Stimulated activated naive CD8-positive, alpha-beta T cell treated with anti-CD3 and anti-CD28 coated beads, Interleukin-15, Interleukin-2, amounts not matched to agents 100 ng/mL and 50 ng/mL, for 24 hours (primary cell): Measurements from ENCODE around the gene TAF4.
"Not testable (repeated sequence)": the region's sequence is repeated elsewhere in the genome, so short reads cannot be mapped to it uniquely, and the experiment has no call there.

ENCODE experiments used
- H3K27ac Mint-ChIP-seq: one replicate; pipeline ENCODE4 v1.8.0; 2021; ENCODE audit warnings: mild to moderate bottlenecking, mixed read lengths
- H3K27me3 Mint-ChIP-seq: one replicate; pipeline ENCODE4 v1.8.0; 2021; ENCODE audit warnings: mixed read lengths
- H3K36me3 Mint-ChIP-seq: one replicate; pipeline ENCODE4 v1.8.0; 2021; ENCODE audit warnings: low read depth, mixed read lengths
- H3K4me1 Mint-ChIP-seq: one replicate; pipeline ENCODE4 v1.8.0; 2021; ENCODE audit warnings: low read depth, mixed read lengths
- H3K4me3 Mint-ChIP-seq: one replicate; pipeline ENCODE4 v1.8.0; 2021; ENCODE audit warnings: mild to moderate bottlenecking, mixed read lengths
- H3K9me3 Mint-ChIP-seq: one replicate; pipeline ENCODE4 v1.8.0; 2021; ENCODE audit warnings: mixed read lengths

Gene TAF4

GRCh38 chr20:62003567-62004405 lies 61.9 kb downstream of the TAF4 start:
- H3K36me3 Mint-ChIP-seq, result peaks cover 59% of the 10 kb centered on the region
- no peak overlapping the region for H3K27ac Mint-ChIP-seq
- H3K4me3 Mint-ChIP-seq, result no peak overlapping the region
- H3K4me1 Mint-ChIP-seq, result no peaks in the 10 kb centered on the region
- no peaks in the 10 kb centered on the region for H3K27me3 Mint-ChIP-seq
- no peaks in the 10 kb centered on the region for H3K9me3 Mint-ChIP-seq

DNA sequence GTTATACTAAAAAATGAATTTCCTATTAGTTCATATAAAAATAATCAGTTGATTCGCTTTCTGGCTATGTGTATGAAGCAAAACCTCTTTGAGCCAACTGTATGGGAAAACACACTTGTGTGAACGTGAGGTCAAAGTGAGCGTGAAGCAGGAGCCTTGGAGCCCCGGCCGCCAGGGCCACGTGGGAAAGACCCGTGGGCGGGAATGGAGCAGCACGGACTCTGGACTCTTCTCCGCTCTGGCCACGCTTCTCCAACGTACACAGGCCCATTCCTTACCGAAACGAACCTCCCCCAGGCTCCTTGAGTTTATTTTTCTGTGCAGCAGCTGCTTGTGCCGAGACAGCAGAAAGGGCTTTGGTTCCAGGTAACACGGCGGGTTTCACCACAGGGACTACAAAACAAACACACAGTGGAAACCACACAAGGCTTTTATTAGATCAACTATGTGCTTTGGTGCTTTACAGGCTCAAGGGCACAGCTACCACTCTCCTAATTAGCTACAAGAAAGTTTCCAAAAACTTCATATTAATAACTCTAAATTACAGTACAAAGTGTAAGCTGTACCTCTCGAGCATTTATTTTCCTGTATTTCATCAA lies 62.7 kb downstream of the TAF4 start:
- Mint-ChIP-seq H3K36me3 (peaks cover 61% of the 10 kb centered on the region), H3K4me3 (no peak overlapping the region)

GRCh38 chr20:62001178-62001715 lies 64.4 kb downstream of the TAF4 start:
- H3K27me3 Mint-ChIP-seq, result no peaks in the 10 kb centered on the region
- H3K36me3 Mint-ChIP-seq, result peaks cover 64% of the 10 kb centered on the region
- H3K27ac Mint-ChIP-seq, result no peak overlapping the region
- no peaks in the 10 kb centered on the region for H3K4me1 Mint-ChIP-seq
- no peaks in the 10 kb centered on the region for H3K9me3 Mint-ChIP-seq
- no peak overlapping the region for H3K4me3 Mint-ChIP-seq

More for the DNA sequence above, 62.7 kb downstream of the TAF4 start:
- H3K9me3 Mint-ChIP-seq, result no peaks in the 10 kb centered on the region
- H3K27ac Mint-ChIP-seq, result peak overlapping the region; percentile 40
- no peaks in the 10 kb centered on the region for H3K4me1 Mint-ChIP-seq
- H3K27me3 Mint-ChIP-seq, result no peaks in the 10 kb centered on the region

GRCh38 chr20:61998343-61999121 lies 67.1 kb downstream of the TAF4 start:
- peaks cover 81% of the 10 kb centered on the region for H3K36me3 Mint-ChIP-seq
- H3K4me1 Mint-ChIP-seq, result no peaks in the 10 kb centered on the region
- no peaks in the 10 kb centered on the region for H3K27me3 Mint-ChIP-seq
- H3K4me3 Mint-ChIP-seq, result no peak overlapping the region
- H3K27ac Mint-ChIP-seq, result no peak overlapping the region
- H3K9me3 Mint-ChIP-seq, result no peaks in the 10 kb centered on the region

GRCh38 chr20:61997891-61998290 lies 67.8 kb downstream of the TAF4 start:
- Mint-ChIP-seq H3K27me3 (no peaks in the 10 kb centered on the region), H3K4me1 (no peaks in the 10 kb centered on the region), H3K36me3 (peaks cover 85% of the 10 kb centered on the region), H3K9me3 (peaks cover 3% of the 10 kb centered on the region), H3K4me3 (no peak overlapping the region), H3K27ac (no peak overlapping the region)

GRCh38 chr20:61997372-61997771 lies 68.3 kb downstream of the TAF4 start:
- H3K4me1 Mint-ChIP-seq, result no peaks in the 10 kb centered on the region
- no peak overlapping the region for H3K27ac Mint-ChIP-seq
- peaks cover 7% of the 10 kb centered on the region for H3K9me3 Mint-ChIP-seq
- peaks cover 87% of the 10 kb centered on the region for H3K36me3 Mint-ChIP-seq
- no peaks in the 10 kb centered on the region for H3K27me3 Mint-ChIP-seq
- no peak overlapping the region for H3K4me3 Mint-ChIP-seq

DNA sequence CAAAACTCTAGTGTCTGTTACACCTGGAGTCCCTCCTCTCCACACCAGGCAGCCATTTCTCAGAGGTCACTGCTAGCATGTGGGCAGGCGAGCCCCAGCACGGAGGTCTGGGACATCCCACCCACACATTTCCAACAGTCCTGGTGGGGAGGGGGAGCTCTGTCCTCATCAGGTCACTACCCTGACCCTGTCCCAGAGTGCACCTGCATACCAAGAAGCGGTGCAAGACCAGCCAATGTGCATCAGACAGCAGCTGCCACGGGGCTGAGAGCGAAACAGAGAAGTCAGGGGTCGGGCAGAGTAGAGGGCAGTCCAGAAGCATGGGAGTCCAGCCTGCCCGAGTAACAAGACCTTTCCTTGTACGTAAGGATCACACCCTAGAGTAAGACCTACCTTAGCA lies 71.1 kb downstream of the TAF4 start:
- Mint-ChIP-seq H3K9me3 (peaks cover 16% of the 10 kb centered on the region), H3K27ac (no peak overlapping the region), H3K27me3 (no peaks in the 10 kb centered on the region), H3K4me3 (no peak overlapping the region), H3K36me3 (peaks cover 89% of the 10 kb centered on the region), H3K4me1 (no peaks in the 10 kb centered on the region)

DNA sequence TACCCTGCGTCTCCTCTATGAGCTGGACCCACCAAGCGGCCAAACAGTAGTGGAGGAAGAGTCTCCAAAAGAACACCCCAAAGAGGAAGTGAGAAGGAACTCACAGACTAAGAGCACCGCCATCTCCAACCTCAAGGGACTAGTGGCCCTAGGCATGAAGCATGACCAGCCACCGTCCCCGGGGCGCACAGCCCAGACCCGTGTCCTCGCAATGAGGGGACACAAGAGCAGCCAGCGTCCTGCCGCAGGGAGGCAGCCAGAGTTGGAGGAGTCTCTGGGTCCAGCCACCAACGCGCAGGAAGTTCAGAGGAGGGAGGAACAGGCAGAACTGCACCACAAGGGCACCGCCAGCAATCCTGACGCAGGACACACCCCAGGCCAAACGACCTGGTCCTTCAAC lies 72.6 kb downstream of the TAF4 start:
- Mint-ChIP-seq H3K27ac (no peak overlapping the region), H3K9me3 (peaks cover 16% of the 10 kb centered on the region), H3K4me1 (no peaks in the 10 kb centered on the region), H3K36me3 (peaks cover 88% of the 10 kb centered on the region), H3K4me3 (no peak overlapping the region), H3K27me3 (no peaks in the 10 kb centered on the region)

- peaks cover 89% of the 10 kb centered on the region for H3K36me3 Mint-ChIP-seq
- peaks cover 16% of the 10 kb centered on the region for H3K9me3 Mint-ChIP-seq
- no peaks in the 10 kb centered on the region for H3K4me1 Mint-ChIP-seq
- H3K27me3 Mint-ChIP-seq, result no peaks in the 10 kb centered on the region
- no peak overlapping the region for H3K4me3 Mint-ChIP-seq
- no peak overlapping the region for H3K27ac Mint-ChIP-seq
Observed at GRCh38 chr20:61991476-61991875, 74.2 kb downstream of the TAF4 start.

DNA sequence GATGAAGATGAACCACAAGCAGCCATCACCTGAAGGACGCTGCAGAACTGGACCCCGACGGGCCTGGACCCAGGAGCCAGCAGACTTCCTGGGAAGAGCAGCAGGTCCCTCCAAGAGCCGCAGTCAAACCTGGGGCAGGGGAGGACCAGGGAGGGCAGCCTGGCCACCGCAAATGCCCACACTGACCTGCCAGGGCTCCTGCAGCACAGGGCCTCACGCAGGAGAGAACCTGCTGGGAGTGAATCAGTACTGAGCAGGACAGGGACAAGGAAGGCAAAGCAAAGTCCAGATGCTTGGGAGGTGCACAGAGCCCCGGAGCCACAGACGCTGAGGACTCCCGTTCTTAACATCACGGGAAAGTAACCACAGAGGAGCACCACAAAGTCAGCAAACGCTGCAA lies 75.2 kb downstream of the TAF4 start:
- Mint-ChIP-seq H3K27ac (no peak overlapping the region), H3K36me3 (peaks cover 83% of the 10 kb centered on the region), H3K4me1 (no peaks in the 10 kb centered on the region), H3K27me3 (no peaks in the 10 kb centered on the region), H3K9me3 (peaks cover 16% of the 10 kb centered on the region), H3K4me3 (no peak overlapping the region)

GRCh38 chr20:61989741-61990140 lies 75.9 kb downstream of the TAF4 start:
- Mint-ChIP-seq H3K9me3 (peaks cover 16% of the 10 kb centered on the region), H3K4me3 (no peak overlapping the region), H3K4me1 (no peaks in the 10 kb centered on the region), H3K27ac (no peak overlapping the region), H3K27me3 (no peaks in the 10 kb centered on the region), H3K36me3 (peaks cover 77% of the 10 kb centered on the region)

GRCh38 chr20:61988665-61989064 lies 77.0 kb downstream of the TAF4 start:
- Mint-ChIP-seq H3K4me3 (no peak overlapping the region), H3K36me3 (peaks cover 77% of the 10 kb centered on the region), H3K27ac (no peak overlapping the region), H3K4me1 (no peaks in the 10 kb centered on the region), H3K27me3 (no peaks in the 10 kb centered on the region), H3K9me3 (peaks cover 16% of the 10 kb centered on the region)

GRCh38 chr20:61986762-61987321 lies 78.8 kb downstream of the TAF4 start:
- Mint-ChIP-seq H3K27ac (no peak overlapping the region), H3K36me3 (peaks cover 61% of the 10 kb centered on the region)

DNA sequence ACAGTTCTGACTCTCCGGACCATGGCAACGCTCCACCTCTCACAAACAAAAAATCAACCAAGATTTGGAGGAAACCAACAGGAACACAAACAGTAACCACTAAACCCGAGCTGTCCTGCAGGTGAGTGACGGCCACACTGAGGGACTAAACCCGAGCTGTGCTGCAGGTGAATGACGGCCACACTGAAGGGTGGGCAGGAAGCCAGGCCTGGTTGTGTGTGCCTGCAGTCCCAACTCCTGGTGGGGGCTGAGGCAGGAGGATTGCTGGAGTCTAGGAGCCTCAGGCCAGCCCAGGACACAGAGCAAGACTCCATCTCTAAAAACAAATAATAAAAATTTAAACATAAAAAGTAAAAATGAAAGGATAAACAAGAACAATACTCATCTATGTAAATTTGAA lies 80.6 kb downstream of the TAF4 start:
- no peaks in the 10 kb centered on the region for H3K27me3 Mint-ChIP-seq
- H3K4me3 Mint-ChIP-seq, result no peak overlapping the region
- H3K9me3 Mint-ChIP-seq, result no peaks in the 10 kb centered on the region
- peaks cover 59% of the 10 kb centered on the region for H3K36me3 Mint-ChIP-seq
- peaks cover 9% of the 10 kb centered on the region for H3K4me1 Mint-ChIP-seq
- H3K27ac Mint-ChIP-seq, result no peak overlapping the region

More at GRCh38 chr20:61986762-61987321, 78.8 kb downstream of the TAF4 start:
- H3K4me3 Mint-ChIP-seq, result no peak overlapping the region
- H3K4me1 Mint-ChIP-seq, result no peaks in the 10 kb centered on the region
- H3K27me3 Mint-ChIP-seq, result no peaks in the 10 kb centered on the region
- H3K9me3 Mint-ChIP-seq, result peaks cover 6% of the 10 kb centered on the region

DNA sequence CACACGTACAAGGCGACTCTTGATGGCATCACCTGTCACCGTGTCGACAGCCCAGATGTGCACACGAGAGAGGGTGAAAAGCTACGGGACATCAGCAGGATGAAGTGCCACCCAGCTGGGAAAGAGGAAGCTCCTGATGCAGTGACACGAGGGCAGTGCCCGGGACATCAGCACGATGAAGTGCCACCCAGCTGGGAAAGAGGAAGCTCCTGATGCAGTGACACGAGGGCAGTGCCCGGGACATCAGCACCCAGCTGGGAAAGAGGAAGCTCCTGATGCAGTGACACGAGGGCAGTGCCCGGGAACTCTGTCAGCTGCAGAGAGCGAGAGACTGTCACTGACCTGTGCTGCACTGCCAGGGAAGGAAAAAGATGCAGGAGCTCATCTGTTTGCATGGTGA lies 81.2 kb downstream of the TAF4 start:
- H3K9me3 Mint-ChIP-seq, H3K27me3 Mint-ChIP-seq, H3K27ac Mint-ChIP-seq, H3K4me1 Mint-ChIP-seq, H3K4me3 Mint-ChIP-seq: not testable (repeated sequence)
- peaks cover 58% of the 10 kb centered on the region for H3K36me3 Mint-ChIP-seq
